AG09319 (cell line): ENCODE results near the gene FAM107B.

Experiments used
- DNase-seq: peaks from one replicate; pipeline ENCODE4 v3.0.0-alpha.2; 2010; ENCODE audit warnings: low read depth; ENCODE audit errors: extremely low read depth
- TF ChIP-seq, protein P1 (sequence below): IDR thresholded peaks from 2 replicates; pipeline ENCODE4 v1.5.1; 2011; ENCODE audit warnings: low read depth, mild to moderate bottlenecking, inconsistent platforms, low read length, moderate library complexity

Gene FAM107B

DNA sequence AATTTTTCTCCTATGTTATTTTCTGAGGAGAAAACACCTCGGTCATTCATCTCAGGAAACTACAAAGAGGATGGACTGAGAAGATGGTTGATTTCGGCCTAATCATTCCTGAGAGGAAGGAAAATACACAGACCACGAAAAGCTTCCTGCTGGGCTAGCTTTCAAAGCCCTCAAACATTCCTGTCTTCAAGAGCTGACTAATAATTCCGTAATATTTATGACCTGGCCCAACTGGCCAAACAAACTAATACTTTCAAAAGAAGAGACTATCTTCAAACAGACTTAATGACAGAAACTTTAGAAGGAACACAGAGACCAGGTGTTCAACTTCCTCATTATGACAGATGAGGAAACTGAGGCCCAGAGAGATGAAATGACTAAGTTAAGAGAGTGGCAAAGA, 228.9 kb downstream of the FAM107B start:
- no peak for DNase-seq
- TF ChIP-seq, protein P1, sequence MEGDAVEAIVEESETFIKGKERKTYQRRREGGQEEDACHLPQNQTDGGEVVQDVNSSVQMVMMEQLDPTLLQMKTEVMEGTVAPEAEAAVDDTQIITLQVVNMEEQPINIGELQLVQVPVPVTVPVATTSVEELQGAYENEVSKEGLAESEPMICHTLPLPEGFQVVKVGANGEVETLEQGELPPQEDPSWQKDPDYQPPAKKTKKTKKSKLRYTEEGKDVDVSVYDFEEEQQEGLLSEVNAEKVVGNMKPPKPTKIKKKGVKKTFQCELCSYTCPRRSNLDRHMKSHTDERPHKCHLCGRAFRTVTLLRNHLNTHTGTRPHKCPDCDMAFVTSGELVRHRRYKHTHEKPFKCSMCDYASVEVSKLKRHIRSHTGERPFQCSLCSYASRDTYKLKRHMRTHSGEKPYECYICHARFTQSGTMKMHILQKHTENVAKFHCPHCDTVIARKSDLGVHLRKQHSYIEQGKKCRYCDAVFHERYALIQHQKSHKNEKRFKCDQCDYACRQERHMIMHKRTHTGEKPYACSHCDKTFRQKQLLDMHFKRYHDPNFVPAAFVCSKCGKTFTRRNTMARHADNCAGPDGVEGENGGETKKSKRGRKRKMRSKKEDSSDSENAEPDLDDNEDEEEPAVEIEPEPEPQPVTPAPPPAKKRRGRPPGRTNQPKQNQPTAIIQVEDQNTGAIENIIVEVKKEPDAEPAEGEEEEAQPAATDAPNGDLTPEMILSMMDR = no peak

DNA sequence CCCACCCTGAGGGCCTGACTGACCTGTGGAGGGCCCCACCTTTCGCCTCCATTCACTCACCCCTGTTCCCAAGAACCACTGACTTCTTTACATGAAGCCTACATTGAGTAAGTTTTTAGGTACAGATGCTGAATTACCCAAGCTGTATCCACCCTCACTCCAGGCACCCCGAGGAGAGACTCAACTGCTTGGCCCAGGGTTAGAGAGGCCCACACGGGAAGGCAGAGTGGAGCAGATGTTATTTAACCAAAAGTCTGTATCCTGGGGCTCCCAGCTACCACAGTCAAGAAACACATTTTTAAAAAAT, 230.8 kb downstream of the FAM107B start:
- no peak for DNase-seq
- TF ChIP-seq, protein P1 = no peak

DNA sequence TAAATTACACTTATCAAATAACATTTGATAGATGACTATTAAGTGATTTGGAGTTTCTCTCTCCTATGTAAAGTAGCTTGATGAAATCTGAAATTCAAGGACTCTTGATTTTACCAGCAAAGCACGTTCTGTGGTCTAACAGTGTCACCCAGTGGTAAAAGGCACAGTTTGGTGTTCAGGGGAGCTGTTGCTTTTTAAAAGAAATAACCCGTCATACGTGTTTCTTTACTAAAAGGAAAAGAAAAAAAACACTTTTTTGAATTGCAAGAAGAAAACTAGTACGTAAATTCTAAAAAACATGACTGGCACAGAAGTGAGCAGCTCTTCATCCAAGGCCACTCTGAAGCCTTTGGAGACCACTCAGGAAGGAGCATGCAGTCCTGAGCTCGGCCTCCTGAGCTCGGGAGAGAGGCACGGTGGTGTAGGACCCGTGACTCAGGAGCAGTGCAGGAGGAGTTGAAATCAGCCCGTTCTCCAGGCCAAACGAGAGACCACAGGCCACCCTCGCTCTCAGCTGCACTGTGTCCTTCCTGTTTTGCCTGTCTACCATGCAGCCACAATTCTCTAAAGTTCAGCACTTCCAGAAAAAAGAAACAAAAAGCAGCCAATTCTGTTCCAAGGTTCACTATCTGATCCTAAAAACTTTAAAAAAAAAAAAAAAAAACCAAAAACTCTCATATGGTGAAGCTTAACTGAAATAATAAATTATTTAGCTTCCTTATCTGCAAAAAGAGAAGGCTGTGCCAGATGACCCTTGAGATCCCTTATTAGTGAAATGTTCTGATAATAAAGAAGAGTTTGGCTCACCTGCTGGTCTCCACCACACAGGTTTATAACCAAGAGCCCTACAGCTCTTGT, 231.4 kb downstream of the FAM107B start:
- no peak for DNase-seq
- TF ChIP-seq, protein P1 = no peak

DNA sequence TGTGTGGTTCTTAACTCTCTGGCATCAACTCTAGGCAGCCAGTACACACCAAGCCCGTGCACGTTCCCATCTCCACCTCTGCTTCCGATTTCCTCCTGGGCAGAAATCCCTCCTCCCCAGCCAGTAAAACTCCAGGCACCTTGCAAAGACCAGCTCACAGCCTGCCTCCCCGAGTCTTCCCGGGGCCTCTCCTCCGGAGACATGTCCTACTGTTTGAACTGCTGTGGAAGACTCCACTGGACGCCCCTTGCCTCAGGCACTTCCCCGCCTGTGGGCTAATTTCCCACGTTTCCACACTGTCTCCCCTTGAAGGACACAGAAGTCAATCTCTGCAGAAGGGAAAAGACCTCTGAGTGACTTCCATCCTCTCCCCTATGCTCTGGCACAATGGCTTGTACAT, 233.3 kb downstream of the FAM107B start:
- DNase-seq = no peak
- TF ChIP-seq, protein P1 = no peak

DNA sequence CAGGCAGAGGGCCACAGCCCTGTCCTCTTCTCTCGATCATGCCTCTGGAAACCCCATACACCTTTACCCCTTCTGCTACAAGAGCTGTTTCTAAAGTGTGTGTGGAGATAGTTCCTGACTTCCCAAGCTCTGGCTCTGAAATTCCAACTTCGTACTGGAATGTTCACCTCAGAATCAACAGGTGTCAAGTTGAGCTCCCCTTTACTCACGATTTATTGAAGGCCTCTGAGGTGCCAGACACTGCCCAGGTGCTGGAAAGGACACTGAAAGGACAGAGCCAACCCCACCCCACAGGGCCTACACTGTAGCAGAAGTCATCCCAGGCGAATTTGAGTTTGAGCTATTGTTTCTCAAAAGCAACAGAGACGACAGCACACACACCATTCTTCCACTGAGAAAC, 234.1 kb downstream of the FAM107B start:
- DNase-seq = no peak
- TF ChIP-seq, protein P1 = no peak

DNA sequence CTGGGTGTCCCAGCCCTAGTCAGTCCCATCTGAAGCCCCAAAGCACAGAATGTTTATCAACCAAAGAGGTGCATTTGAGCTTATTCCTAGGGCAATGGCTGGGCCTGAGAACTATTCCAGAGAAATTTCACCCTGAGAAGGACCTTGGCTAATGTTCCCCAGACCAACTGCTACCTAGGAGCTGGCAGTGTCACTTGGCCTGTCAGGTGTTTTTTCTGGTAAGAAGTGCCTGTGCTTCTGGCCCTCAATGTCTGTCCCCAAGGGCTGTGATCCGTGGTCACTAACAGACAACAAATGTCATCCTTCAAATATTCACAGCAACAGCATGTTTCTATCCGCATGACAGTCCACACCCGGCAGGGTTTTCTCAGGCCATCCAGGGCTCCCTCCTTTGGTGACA, 234.6 kb downstream of the FAM107B start:
- TF ChIP-seq, protein P1 = no peak

DNA sequence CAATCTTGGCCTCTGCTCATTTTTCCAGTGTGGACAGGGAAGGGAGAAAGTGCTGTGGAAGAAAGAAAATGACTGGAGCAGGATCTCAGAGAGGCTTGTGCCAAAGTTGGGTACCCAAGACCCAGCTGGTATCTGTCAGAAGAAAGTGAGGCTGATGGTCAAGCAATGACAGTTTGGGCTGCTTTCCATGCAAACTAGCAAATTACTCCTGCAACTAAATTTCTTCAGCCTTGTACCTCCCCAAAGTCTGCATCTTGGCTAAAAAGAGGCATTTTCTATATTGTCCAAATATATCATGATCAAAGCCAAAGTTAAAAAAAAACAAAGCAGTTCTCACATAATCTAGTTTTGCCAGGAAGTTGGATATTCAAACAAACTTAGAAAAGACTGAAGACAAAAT, 235.5 kb downstream of the FAM107B start:
- TF ChIP-seq, protein P1 = no peak
- DNase-seq = no peak

More for the DNA sequence above, 234.6 kb downstream of the FAM107B start:
- DNase-seq = no peak
